A673 (cell line): Measurements from ENCODE around the gene RNU7-1.

Experiments
- CTCF ChIP-seq: fragments of 300-800, 200-600 bp; sonication (generic); conservative IDR thresholded peaks from 2 replicates; pipeline ENCODE4 v1.5.1; 2017; ENCODE audit warnings: low read depth, mild to moderate bottlenecking, antibody characterized with exemption, low read length, moderate library complexity, mixed read lengths
- EZH2 ChIP-seq: fragments of 200-600 bp; sonication (generic); IDR thresholded peaks from 2 replicates; pipeline ENCODE4 v1.6.1; 2017; ENCODE audit warnings: borderline replicate concordance, low read depth, mild to moderate bottlenecking, mixed read lengths, antibody characterized with exemption, low read length; ENCODE audit not compliant: poor library complexity, severe bottlenecking

GRCh38 chr12:6975297-6976032 is 31.8 kb downstream of the RNU7-1 start:
- TF ChIP-seq CTCF (no peak), EZH2 (no peak)
